Gastrocnemius medialis (tissue), 4 donors: ENCODE data around the gene LDHAL6B.

Experiments used
- POLR2A ChIP-seq, 2 donors: fragments of 450-650 bp; IDR thresholded peaks; one replicate each; pipeline ENCODE4 v1.6.1; 2017; ENCODE audit warnings: antibody characterized with exemption in 2 of 2, mild to moderate bottlenecking in 2 of 2, moderate library complexity in 2 of 2
- TF ChIP-seq, protein P1 (sequence below), 5 experiments: fragments of 450-650 bp in 3 of 5; fragments of 200-600 bp in 2 of 5; sonication (generic) in 2 of 5; IDR thresholded peaks in 4 of 5; conservative IDR thresholded peaks in 1 of 5; 1 replicate in 4 of 5; 2 replicates in 1 of 5; pipeline ENCODE4 v1.5.1; 2016 to 2019; ENCODE audit warnings: antibody characterized with exemption in 5 of 5, mild to moderate bottlenecking in 3 of 5, moderate library complexity in 3 of 5

DNA sequence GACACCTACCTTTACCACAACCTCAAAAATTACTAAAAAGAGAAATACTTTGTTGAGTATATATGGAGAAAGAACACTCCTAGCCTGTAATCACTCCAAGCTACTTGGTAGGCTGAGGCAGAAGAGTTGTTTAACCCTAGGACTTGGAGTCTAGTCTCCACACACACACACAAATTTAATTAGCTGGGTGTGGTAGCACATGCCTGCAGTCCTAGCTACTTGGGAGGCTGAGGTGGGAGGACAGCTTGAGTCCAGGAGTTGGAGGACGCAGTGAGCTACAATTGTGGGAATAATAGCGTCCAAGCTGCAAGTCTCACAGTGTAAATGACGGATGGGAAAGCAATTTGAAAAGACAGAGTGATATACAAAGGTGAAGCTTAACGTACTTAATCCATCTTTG, 50.5 kb downstream of the LDHAL6B start:
- TF ChIP-seq, protein P1, sequence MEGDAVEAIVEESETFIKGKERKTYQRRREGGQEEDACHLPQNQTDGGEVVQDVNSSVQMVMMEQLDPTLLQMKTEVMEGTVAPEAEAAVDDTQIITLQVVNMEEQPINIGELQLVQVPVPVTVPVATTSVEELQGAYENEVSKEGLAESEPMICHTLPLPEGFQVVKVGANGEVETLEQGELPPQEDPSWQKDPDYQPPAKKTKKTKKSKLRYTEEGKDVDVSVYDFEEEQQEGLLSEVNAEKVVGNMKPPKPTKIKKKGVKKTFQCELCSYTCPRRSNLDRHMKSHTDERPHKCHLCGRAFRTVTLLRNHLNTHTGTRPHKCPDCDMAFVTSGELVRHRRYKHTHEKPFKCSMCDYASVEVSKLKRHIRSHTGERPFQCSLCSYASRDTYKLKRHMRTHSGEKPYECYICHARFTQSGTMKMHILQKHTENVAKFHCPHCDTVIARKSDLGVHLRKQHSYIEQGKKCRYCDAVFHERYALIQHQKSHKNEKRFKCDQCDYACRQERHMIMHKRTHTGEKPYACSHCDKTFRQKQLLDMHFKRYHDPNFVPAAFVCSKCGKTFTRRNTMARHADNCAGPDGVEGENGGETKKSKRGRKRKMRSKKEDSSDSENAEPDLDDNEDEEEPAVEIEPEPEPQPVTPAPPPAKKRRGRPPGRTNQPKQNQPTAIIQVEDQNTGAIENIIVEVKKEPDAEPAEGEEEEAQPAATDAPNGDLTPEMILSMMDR (IDR thresholded peaks at IDR 0.05 in 4 of 5, conservative IDR thresholded peaks at IDR 0.05 in 1 of 5) = no peak
- TF ChIP-seq POLR2A (IDR thresholded peaks at IDR 0.05) = no peak
